IMR-90 (cell line): ENCODE results near the gene MOV10L1. TPM values are rescaled to one million over a fixed set of nuclear protein-coding genes. Genes with fewer than 3 reads are reported as not detected.

Experiments used
- ATAC-seq: fragments of 200-7000 bp; cut with Tn5 transposase; 2 replicates; pipeline ENCODE4 v1.9.1; 2020; ENCODE audit warnings: low read depth, mild to moderate bottlenecking, moderate library complexity
- BruUV-seq: library from RNA; stranded (reverse); fragments of 400-500 nt; replicated peaks from 2 replicates; lab custom pipeline; 2021; lab: Mats Ljungman, UMichigan
- CTCF ChIA-PET: fragments of 300-600 bp; formaldehyde crosslinking; extraction: SDS; loops from one replicate; lab custom pipeline; 2021; ENCODE audit warnings: antibody characterized with exemption; lab: Yijun Ruan, JAX
- POLR2A ChIA-PET: fragments of 300-600 bp; sonication (Branson Sonifier 250); formaldehyde crosslinking; loops from one replicate; lab custom pipeline; 2022; ENCODE audit warnings: antibody characterized with exemption; ENCODE audit not compliant: unreplicated experiment; lab: Charles Lee
- DNase-seq: peaks from one replicate; pipeline ENCODE4 v3.0.0; 2013
- H2AFZ ChIP-seq: replicated peaks from 2 replicates; pipeline ENCODE3; 2013; ENCODE audit warnings: low read length, mild to moderate bottlenecking; ENCODE audit not compliant: poor library complexity
- H2AK5ac ChIP-seq: 2 replicates; pipeline ENCODE4 v1.6.1; 2013; ENCODE audit warnings: low read depth, low read length, inconsistent platforms
- H2AK9ac ChIP-seq: replicated peaks from 2 replicates; pipeline ENCODE3; 2013; ENCODE audit warnings: mild to moderate bottlenecking, low read depth, low read length, moderate library complexity; ENCODE audit not compliant: poor library complexity
- H2BK120ac ChIP-seq: 2 replicates; pipeline ENCODE4 v1.6.1; 2013; ENCODE audit warnings: low read depth, low read length, inconsistent platforms
- H2BK15ac ChIP-seq: 3 replicates; pipeline ENCODE4 v1.6.1; 2013; ENCODE audit warnings: low read depth, low read length, inconsistent platforms
- H2BK20ac ChIP-seq: 2 replicates; pipeline ENCODE4 v1.6.1; 2013; ENCODE audit warnings: low read depth, mild to moderate bottlenecking, inconsistent platforms, low read length, moderate library complexity
- H2BK5ac ChIP-seq: 2 replicates; pipeline ENCODE4 v1.6.1; 2013; ENCODE audit warnings: mild to moderate bottlenecking, low read depth, low read length, inconsistent platforms; ENCODE audit not compliant: poor library complexity, severe bottlenecking
- H3K14ac ChIP-seq: replicated peaks from 2 replicates; pipeline ENCODE4 v1.6.1; 2013; ENCODE audit warnings: low read depth, low read length, inconsistent platforms
- H3K18ac ChIP-seq: 2 replicates; pipeline ENCODE4 v1.6.1; 2013; ENCODE audit warnings: low read depth, low read length, control low read depth
- H3K23ac ChIP-seq: 2 replicates; pipeline ENCODE4 v1.6.1; 2013; ENCODE audit warnings: low read depth, low read length, inconsistent platforms
- H3K27ac ChIP-seq: 2 replicates; pipeline ENCODE4 v1.5.1; 2013; ENCODE audit warnings: mild to moderate bottlenecking, control low read depth, low read length; ENCODE audit not compliant: insufficient read depth
- H3K27me3 ChIP-seq: 2 replicates; pipeline ENCODE4 v1.6.1; 2013; ENCODE audit warnings: low read length; ENCODE audit not compliant: control insufficient read depth, insufficient read depth
- H3K36me3 ChIP-seq: 2 replicates; pipeline ENCODE4 v1.6.1; 2013; ENCODE audit warnings: low read length, mixed read lengths; ENCODE audit not compliant: control insufficient read depth, insufficient read depth
- H3K4ac ChIP-seq: 2 replicates; pipeline ENCODE4 v1.6.1; 2013; ENCODE audit warnings: low read depth, low read length, inconsistent platforms
- H3K4me1 ChIP-seq: 2 replicates; pipeline ENCODE4 v1.6.1; 2013; ENCODE audit warnings: low read length, mixed read lengths; ENCODE audit not compliant: control insufficient read depth, insufficient read depth
- H3K4me2 ChIP-seq: 2 replicates; pipeline ENCODE4 v1.6.1; 2013; ENCODE audit warnings: low read depth, mild to moderate bottlenecking, control low read depth, low read length, moderate library complexity
- H3K4me3 ChIP-seq: 2 replicates; pipeline ENCODE4 v1.5.1; 2013; ENCODE audit warnings: low read depth, mild to moderate bottlenecking, control low read depth, low read length, moderate library complexity; ENCODE audit not compliant: insufficient read depth
- H3K56ac ChIP-seq: 2 replicates; pipeline ENCODE4 v1.6.1; 2013; ENCODE audit warnings: low read length, inconsistent platforms; ENCODE audit not compliant: insufficient read depth; ENCODE audit errors: extremely low read depth
- H3K79me1 ChIP-seq, 2 experiments: 2 replicates each; pipeline ENCODE4 v1.6.1; 2013; ENCODE audit warnings: low read length in 2 of 2, inconsistent platforms in 1 of 2, low read depth in 1 of 2
- H3K9ac ChIP-seq: 2 replicates; pipeline ENCODE4 v1.6.1; 2013; ENCODE audit warnings: low read depth, low read length, control low read depth
- H3K9me1 ChIP-seq: 2 replicates; pipeline ENCODE4 v1.6.1; 2013; ENCODE audit warnings: low read length, inconsistent platforms; ENCODE audit not compliant: insufficient read depth
- H3K9me3 ChIP-seq: 2 replicates; pipeline ENCODE4 v1.6.1; 2013; ENCODE audit warnings: low read length; ENCODE audit not compliant: control insufficient read depth, insufficient read depth
- H4K20me1 ChIP-seq: 2 replicates; pipeline ENCODE4 v1.6.1; 2013; ENCODE audit warnings: low read length, inconsistent platforms; ENCODE audit not compliant: insufficient read depth
- H4K5ac ChIP-seq: 2 replicates; pipeline ENCODE4 v1.6.1; 2013; ENCODE audit warnings: mild to moderate bottlenecking, low read depth, low read length, control low read depth
- H4K8ac ChIP-seq, 2 experiments: 2 replicates each; pipeline ENCODE4 v1.6.1; 2013; ENCODE audit warnings: low read depth in 2 of 2, low read length in 2 of 2, control low read depth in 1 of 2, inconsistent platforms in 1 of 2
- H4K91ac ChIP-seq: 2 replicates; pipeline ENCODE4 v1.6.1; 2013; ENCODE audit warnings: low read depth, low read length, inconsistent platforms; ENCODE audit not compliant: insufficient read depth
- CHD1 ChIP-seq: IDR thresholded peaks from 2 replicates; pipeline ENCODE4 v1.6.1; 2012; ENCODE audit warnings: low read depth, low read length, improper control_type of control experiment
- MAZ ChIP-seq: IDR thresholded peaks from 2 replicates; pipeline ENCODE4 v1.6.1; 2012; ENCODE audit warnings: low read depth, mild to moderate bottlenecking, low read length, improper control_type of control experiment, moderate library complexity, borderline replicate concordance
- WGBS, 2 experiments: methylation state at CpG; one replicate each; pipeline versions ENCODE4 v1.1.5 to v1.1.7; 2013; ENCODE audit warnings: missing lambda C conversion rate in 2 of 2; ENCODE audit not compliant: insufficient read length in 1 of 2; ENCODE audit errors: extremely low coverage in 2 of 2; 5-methylcytosine and 5-hydroxymethylcytosine counted together
- dilution Hi-C: fragments of 300-500 bp; cut with HindIII; formaldehyde crosslinking; loops from one replicate; pipeline ENCODE4 v1.14.3; 2018; ENCODE audit warnings: low sequenced_read_pairs; ENCODE audit not compliant: unreplicated experiment
- in situ Hi-C: fragments of 300-500 bp; cut with MboI; formaldehyde crosslinking; loops from 3 replicates; pipeline ENCODE4 v1.14.3; 2019; ENCODE audit warnings: low sequenced_read_pairs, inconsistent platforms, mixed read lengths
- intact Hi-C: fragments of 100-400 bp; cut with micrococcal nuclease; formaldehyde crosslinking; loops from 2 replicates; pipeline ENCODE4 v1.10.0; 2022
- polyA plus RNA-seq, 3 experiments: library from polyadenylated mRNA; depleted of rRNA; stranded (reverse); fragments of >200 nt; gene quantifications; 2 replicates each; pipeline ENCODE4 v1.2.3, GENCODE V29; 2012; ENCODE audit warnings: low replicate concordance in 1 of 3
- total RNA-seq: library from RNA; depleted of rRNA; stranded (reverse); fragments of >200 nt; gene quantifications from 2 replicates; pipeline ENCODE4 v1.2.3, GENCODE V29; 2012
- TF ChIP-seq, protein P1 (sequence below): fragments of 150-350 bp; IDR thresholded peaks from 2 replicates; pipeline ENCODE4 v1.6.1; 2017; ENCODE audit warnings: mild to moderate bottlenecking, antibody characterized with exemption, low read length, low read depth

Gene MOV10L1
- total and polyA plus RNA-seq, 2 of the 4 experiments (the other 2 are of a cell fraction): 0.72 to 1.4 TPM

DNA sequence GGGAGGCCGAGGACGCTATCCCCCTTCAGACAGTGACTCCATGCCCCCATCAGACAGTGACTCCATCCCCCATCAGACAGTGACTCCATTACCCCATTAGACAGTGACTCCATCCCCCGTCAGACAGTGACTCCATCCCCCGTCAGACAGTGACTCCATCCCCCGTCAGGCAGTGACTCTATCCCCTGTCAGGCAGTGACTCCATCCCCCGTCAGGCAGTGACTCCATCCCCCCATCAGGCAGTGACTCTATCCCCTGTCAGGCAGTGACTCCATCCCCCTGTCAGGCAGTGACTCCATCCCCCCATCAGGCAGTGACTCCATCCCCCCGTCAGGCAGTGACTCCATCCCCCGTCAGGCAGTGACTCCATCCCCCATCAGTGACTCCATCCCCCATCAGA, 22.6 kb upstream of the MOV10L1 start:
- no peak overlapping the region for H4K8ac ChIP-seq
- no peak overlapping the region for H3K27ac ChIP-seq
- no peak overlapping the region for H3K4me2 ChIP-seq
- no peak overlapping the region for H2BK5ac ChIP-seq
- no peaks in the 10 kb centered on the region for H3K9me1 ChIP-seq
- peaks cover 15% of the 10 kb centered on the region for H3K27me3 ChIP-seq
- DNase-seq: no peak
- no peak overlapping the region for H2AK9ac ChIP-seq
- H3K9me3 ChIP-seq: no peaks in the 10 kb centered on the region
- BruUV-seq: no TSS peak
- no peak overlapping the region for H2BK120ac ChIP-seq
- H3K4ac ChIP-seq: no peak overlapping the region
- no peaks in the 10 kb centered on the region for H3K36me3 ChIP-seq
- no peak overlapping the region for H3K9ac ChIP-seq
- H2AFZ ChIP-seq: no peak overlapping the region
- no peak overlapping the region for H3K18ac ChIP-seq
- no CpG with 5 or more reads among the region's 8 CpGs for WGBS, 2 experiments
- H2AK5ac ChIP-seq: no peak overlapping the region
- no peak overlapping the region for H3K14ac ChIP-seq
- H3K79me1 ChIP-seq: no peaks in the 10 kb centered on the region
- H3K4me3 ChIP-seq: no peak overlapping the region
- H4K91ac ChIP-seq: no peak overlapping the region
- POLR2A ChIA-PET: no interaction called here
- dilution Hi-C loops: no loop called here
- CTCF ChIA-PET: interaction anchor here (0.7 kb wide), 1 partner anchor 36 kb away, joined by 3 read pairs; no protein-coding TSS in a partner anchor
- H2BK15ac ChIP-seq: no peak overlapping the region
- in situ Hi-C loops: no loop called here
- H3K4me1 ChIP-seq: no peaks in the 10 kb centered on the region
- no peak overlapping the region for H2BK20ac ChIP-seq
- no peak overlapping the region for H3K23ac ChIP-seq
- TF ChIP-seq MAZ: no peak
- TF ChIP-seq, protein P1, sequence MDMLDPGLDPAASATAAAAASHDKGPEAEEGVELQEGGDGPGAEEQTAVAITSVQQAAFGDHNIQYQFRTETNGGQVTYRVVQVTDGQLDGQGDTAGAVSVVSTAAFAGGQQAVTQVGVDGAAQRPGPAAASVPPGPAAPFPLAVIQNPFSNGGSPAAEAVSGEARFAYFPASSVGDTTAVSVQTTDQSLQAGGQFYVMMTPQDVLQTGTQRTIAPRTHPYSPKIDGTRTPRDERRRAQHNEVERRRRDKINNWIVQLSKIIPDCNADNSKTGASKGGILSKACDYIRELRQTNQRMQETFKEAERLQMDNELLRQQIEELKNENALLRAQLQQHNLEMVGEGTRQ: no peak
- no peak for TF ChIP-seq CHD1
- H3K56ac ChIP-seq: no peak overlapping the region
- no peaks in the 10 kb centered on the region for H4K20me1 ChIP-seq
- no peak overlapping the region for H4K5ac ChIP-seq
- ATAC-seq: no peak
- intact Hi-C loops: no loop called here
